NB4 (cell line): Measurements from ENCODE around the gene IDE.

Experiments
- POLR2A ChIP-seq: IDR thresholded peaks from 2 replicates; pipeline ENCODE4 v1.6.1; 2011; ENCODE audit warnings: mild to moderate bottlenecking; ENCODE audit not compliant: insufficient read length; ENCODE audit errors: extremely low read depth
- TF ChIP-seq, protein P1 (sequence below): IDR thresholded peaks from one replicate; pipeline ENCODE4 v1.5.1; 2012; ENCODE audit warnings: low read depth, low read length

DNA sequence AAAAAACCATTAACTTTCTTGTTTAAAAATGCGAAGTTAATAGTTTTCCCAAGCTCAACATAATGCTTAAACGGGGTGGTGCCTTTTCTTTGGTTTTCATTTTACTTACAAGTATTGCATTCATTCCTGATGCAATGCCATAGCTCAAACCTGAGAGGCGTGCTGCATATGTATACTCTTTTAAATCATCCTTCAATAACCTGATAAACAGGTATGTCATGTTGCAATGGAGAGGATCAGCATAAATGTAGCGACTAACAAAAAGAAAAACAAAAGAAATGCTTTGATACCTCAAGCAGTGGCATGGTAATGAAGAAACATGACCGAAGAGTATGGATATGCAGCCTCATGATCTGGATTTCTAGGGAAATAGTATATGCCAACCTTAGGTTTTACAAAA is 95.4 kb downstream of the IDE start:
- TF ChIP-seq, protein P1, sequence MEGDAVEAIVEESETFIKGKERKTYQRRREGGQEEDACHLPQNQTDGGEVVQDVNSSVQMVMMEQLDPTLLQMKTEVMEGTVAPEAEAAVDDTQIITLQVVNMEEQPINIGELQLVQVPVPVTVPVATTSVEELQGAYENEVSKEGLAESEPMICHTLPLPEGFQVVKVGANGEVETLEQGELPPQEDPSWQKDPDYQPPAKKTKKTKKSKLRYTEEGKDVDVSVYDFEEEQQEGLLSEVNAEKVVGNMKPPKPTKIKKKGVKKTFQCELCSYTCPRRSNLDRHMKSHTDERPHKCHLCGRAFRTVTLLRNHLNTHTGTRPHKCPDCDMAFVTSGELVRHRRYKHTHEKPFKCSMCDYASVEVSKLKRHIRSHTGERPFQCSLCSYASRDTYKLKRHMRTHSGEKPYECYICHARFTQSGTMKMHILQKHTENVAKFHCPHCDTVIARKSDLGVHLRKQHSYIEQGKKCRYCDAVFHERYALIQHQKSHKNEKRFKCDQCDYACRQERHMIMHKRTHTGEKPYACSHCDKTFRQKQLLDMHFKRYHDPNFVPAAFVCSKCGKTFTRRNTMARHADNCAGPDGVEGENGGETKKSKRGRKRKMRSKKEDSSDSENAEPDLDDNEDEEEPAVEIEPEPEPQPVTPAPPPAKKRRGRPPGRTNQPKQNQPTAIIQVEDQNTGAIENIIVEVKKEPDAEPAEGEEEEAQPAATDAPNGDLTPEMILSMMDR, result no peak
- TF ChIP-seq POLR2A, result no peak
